ENCODE measurements around the gene GRM8.

GRM8 gene

DNA sequence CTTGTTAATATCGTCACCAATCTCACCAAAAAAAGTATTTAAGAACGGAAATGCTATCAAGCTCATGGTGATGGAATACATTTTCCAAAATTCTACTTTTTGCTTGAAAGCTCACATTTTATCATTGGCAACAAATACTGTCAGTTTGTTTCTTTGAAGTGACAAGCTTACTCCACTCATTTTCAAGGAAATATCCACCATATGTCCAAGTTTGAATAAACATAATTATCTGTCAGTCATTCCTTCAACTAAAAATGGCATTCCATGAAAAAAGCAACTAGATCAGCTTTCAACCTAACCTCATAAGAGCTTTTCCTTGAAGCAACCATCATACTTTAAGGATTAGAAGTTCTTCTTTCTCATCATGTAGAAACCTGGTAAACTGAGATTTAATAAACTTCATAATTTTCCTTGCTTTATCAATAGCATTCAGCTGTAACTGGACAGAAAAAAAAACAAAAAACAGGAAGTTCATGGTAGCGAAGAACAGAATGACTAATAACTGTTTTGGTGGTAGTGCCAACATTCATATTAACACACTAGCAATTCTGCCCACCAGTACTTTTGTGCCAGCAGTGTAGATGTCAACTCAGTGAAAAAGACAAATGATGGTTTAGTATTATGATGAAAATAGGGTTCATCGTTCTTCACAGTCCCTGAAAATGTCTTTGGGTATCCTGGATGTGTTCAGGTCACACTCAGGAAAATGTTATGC is 764.9 kb downstream of the GRM8 start:
- no peak overlapping the region for H3K27ac ChIP-seq
- DNase-seq (ENCODE audit: low read depth, low spot score), result no peak

DNA sequence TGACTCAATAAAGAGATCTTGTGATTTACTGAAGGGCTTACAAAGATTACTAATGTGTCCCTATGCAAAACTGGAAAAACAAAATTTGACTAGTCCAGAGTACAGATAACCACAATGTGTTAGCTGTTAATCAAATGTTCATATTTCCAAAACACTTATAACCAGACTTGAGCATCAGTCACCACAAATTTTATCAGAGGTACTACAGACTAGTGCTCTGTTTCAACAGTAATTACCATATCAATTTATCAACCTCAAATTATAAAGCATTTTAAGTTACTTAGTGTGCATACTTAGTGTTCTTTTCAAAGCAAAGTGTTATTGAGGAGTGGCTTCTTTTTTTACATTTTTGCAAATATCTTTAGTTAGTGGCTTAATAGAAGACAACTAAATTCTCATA is 765.9 kb downstream of the GRM8 start:
- no peak for DNase-seq (ENCODE audit: low read depth, low spot score)
- H3K27ac ChIP-seq, result no peak overlapping the region

GRCh38 chr7:126485791-126486190 is 767.0 kb downstream of the GRM8 start:
- H3K27ac ChIP-seq, result no peak overlapping the region
- DNase-seq (ENCODE audit: low read depth, low spot score), result no peak

GRCh38 chr7:126483972-126484371 is 768.8 kb downstream of the GRM8 start:
- DNase-seq (ENCODE audit: low read depth, low spot score), result no peak
- H3K27ac ChIP-seq, result no peak overlapping the region

GRCh38 chr7:126472825-126473224 is 779.9 kb downstream of the GRM8 start:
- H3K27ac ChIP-seq, result no peak overlapping the region
- no peak for DNase-seq (ENCODE audit: low read depth, low spot score)

DNA sequence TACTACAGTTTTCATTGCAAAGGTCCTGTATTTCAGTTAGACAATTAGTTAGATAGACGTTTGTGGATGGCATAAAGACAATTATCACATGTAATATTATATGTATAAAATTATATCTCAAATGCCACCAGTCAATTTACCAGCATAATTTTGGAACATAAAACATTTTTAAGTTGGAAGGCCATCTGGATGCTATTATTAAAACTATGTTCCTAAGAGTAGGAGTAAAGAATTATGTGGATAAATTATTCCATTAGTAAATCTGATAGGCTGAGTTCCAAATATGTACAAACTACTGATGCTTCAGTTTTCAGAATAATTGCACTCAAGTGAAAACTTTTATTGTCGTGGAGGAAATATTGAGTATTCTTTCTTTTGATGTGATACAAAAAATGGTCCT is 790.3 kb downstream of the GRM8 start:
- DNase-seq (ENCODE audit: low read depth, low spot score), result no peak
- H3K27ac ChIP-seq, result no peak overlapping the region

- no peak for DNase-seq (ENCODE audit: low read depth, low spot score)
- no peak overlapping the region for H3K27ac ChIP-seq
These were observed 792.1 kb downstream of the GRM8 start for GRCh38 chr7:126460664-126461063.

DNA sequence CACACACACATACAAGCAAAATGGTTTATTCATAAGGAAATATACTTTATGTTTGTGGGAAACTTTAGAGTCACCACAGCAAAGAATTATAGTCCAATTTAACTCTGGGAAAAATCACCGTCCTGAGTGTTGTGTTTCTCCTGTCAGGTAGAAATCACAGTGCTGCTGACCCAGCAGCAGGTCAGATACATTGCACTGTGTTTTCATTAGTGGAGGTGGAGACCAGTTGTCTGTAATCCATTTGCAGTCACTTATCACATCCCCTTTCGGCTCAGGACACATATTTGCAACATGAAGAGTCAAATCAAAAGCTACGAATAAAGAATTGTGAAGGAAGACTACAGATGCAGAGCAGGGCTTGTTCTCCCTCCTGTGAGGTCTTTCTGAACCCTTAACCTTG is 799.6 kb downstream of the GRM8 start:
- H3K27ac ChIP-seq, result no peak overlapping the region
- DNase-seq (ENCODE audit: low read depth, low spot score), result no peak

DNA sequence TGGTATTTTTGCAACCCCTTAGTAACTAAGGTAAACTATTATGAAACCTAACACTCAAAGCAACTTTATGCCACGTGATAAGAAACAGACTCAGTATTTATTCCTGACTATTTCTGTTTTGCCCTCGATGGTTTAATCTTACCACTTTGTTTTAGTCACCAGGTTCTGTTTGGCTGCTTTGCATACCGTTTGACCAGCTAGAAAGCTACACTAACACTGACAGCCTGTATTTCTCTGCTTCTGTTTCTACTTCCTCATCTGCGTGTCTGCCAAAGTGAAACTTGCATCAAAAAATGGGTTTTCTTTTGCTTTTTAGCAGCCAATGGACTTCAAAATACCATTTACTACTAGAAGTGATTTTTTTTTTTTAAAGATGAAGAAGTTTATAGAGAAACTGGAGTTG is 802.5 kb downstream of the GRM8 start:
- H3K27ac ChIP-seq, result no peak overlapping the region
- no peak for DNase-seq (ENCODE audit: low read depth, low spot score)

DNA sequence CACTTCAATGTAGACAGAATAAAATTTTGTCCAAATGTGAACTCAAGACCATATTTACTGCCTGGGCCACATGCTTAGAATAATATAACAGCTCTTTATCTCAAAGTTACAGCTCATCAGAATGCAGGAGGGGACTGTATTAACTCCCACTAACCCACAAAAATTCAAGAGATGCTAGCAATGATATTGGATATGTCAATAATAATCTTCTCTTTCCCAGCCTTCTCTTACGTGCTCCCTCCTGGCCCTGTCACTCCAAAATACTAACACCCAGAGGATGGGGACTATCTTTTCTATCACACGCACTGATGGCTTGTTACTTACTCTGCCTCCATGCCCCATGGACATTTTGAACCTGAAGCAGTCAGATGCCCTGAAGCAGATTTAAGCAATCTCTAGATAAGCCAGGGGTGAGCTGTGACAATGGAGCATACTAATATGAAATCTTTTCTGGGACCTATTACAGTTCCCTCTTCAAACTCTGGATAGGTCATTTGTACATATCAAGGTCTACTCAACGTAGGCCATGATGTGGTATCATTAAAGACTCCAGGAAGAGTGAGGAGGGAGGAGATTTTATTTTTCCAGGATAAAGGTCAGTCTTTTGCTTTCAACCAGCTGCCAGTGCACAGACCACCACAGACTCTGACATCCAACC is 803.0 kb downstream of the GRM8 start:
- no peak for DNase-seq (ENCODE audit: low read depth, low spot score)
- H3K27ac ChIP-seq, result no peak overlapping the region

- no peak for DNase-seq (ENCODE audit: low read depth, low spot score)
These were observed 804.8 kb downstream of the GRM8 start for GRCh38 chr7:126447984-126448383.

DNA sequence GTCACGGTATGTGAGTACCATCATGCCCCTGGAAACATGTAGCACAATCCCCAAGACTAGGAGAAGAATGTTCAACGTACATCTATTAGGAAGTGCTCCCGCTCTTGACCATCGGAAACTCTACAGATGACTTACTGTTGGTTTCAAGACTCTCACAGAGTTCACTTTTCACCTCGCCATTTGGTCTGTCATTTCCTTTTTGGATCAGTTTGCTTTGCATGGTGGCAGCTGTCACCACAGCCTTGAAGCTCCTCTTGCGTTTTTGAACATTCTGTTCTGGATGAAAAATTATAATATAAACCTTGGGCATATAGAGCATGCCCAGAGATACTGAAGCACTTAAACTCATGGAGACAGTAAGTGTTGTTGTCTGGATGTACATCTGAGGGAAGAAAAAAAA is 806.8 kb downstream of the GRM8 start:
- no peak overlapping the region for H3K27ac ChIP-seq
- no peak for DNase-seq (ENCODE audit: low read depth, low spot score)

More at GRCh38 chr7:126447984-126448383, 804.8 kb downstream of the GRM8 start:
- no peak overlapping the region for H3K27ac ChIP-seq

- DNase-seq (ENCODE audit: low read depth, low spot score), result no peak
- H3K27ac ChIP-seq, result no peak overlapping the region
These were observed 808.8 kb downstream of the GRM8 start for GRCh38 chr7:126443951-126444350.

DNA sequence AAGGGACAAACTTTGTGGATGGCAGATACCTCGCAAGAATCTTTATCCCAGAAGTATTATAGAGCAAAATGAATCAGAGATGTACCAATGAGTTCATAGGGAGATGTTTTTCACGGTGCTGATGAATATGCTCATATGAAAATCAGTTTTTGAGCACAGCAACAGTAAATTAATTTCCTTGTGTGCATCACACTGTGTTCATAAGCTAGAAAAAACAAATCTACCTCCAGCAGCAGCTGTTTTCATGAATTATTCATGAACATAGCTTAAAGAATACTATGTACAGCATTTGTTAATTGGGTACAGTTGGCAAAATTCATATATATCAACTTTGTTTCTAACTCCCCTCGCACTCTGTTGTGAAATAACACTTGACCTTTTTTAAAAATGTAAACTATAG is 809.8 kb downstream of the GRM8 start:
- no peak for DNase-seq (ENCODE audit: low read depth, low spot score)
- no peak overlapping the region for H3K27ac ChIP-seq

DNA sequence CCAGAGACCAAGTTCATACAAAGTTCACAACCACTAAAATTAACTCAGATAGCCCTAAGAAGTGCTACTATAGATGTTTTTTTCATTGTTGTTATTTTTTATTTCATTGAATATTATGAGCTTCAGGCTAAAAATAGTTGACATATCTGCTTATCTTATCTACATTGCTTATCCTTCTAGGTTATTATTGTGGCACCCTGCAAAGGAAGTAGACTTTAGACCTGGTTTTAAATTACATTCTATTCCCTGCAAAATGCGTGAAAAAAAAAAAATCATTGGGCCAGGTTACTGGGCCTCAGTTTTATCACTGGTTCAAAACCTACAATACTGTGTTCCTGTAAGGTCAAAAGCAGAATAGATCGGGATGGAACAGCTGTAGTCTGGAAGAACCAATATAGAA is 811.0 kb downstream of the GRM8 start:
- no peak for DNase-seq (ENCODE audit: low read depth, low spot score)
- H3K27ac ChIP-seq, result no peak overlapping the region

GRCh38 chr7:126440542-126440941 is 812.2 kb downstream of the GRM8 start:
- H3K27ac ChIP-seq, result no peak overlapping the region
- no peak for DNase-seq (ENCODE audit: low read depth, low spot score)

GRCh38 chr7:126436213-126436868 is 816.4 kb downstream of the GRM8 start:
- DNase-seq (ENCODE audit: low read depth, low spot score), result no peak
- no peak overlapping the region for H3K27ac ChIP-seq

- no peak for DNase-seq (ENCODE audit: low read depth, low spot score)
- H3K27ac ChIP-seq, result no peak overlapping the region
These were observed 826.1 kb downstream of the GRM8 start for GRCh38 chr7:126426652-126427051.

DNA sequence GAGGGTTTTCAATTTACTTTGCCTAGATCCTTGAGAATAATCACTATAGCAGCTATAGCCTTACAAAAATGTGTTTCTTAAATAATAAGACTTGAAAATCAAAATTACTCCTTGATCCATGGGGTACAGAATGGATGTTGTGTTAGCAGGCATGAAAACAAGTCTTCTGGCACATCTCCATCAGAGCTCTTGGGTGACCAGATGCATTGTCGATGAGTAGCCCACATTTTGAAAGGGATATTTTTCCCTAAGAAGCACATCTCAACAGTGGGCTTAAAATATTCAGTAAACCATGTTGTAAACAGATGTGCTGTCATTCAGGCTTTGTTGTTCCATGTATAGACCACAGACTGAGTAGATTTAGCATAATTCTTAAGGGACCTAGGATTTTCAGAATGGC is 827.8 kb downstream of the GRM8 start:
- H3K27ac ChIP-seq, result no peak overlapping the region
- DNase-seq (ENCODE audit: low read depth, low spot score), result no peak

DNA sequence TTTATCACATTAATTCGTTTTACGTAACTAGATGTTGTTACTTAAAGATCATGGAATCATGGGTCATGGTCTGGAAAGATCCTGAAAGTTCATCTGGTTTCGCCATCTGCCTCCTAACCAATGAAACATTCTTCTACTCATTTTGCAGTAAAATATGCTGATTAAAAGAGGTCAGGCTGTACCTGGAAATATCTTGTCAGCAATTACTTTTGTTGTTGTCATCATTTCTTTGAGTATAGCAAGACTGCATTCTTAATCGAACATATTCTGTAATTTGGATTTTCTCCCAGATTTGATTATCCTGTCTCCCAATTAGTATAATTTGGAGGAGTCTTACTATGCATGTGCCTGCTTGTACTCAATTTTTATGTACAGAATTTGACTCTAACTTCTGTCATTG is 833.7 kb downstream of the GRM8 start:
- DNase-seq (ENCODE audit: low read depth, low spot score), result no peak
- no peak overlapping the region for H3K27ac ChIP-seq

- no peak for DNase-seq (ENCODE audit: low read depth, low spot score)
- no peak overlapping the region for H3K27ac ChIP-seq
These were observed 840.8 kb downstream of the GRM8 start for GRCh38 chr7:126411821-126412383.

Measured in epithelial cell of prostate (primary cell).